Measurements from ENCODE around the gene JAM2.

GRCh38 chr21:25710550-25710949 is 71.5 kb downstream of the JAM2 start:
- TF ChIP-seq EP300 (IDR thresholded peaks at IDR 0.05) (no peak), CTCF (IDR thresholded peaks at IDR 0.05) (no peak), POLR2A (IDR thresholded peaks at IDR 0.05) (no peak), POLR2AphosphoS5 (IDR thresholded peaks at IDR 0.05) (no peak)
